HL-60 (cell line): ENCODE results near the gene NKAIN4.

Experiments
- GABPA ChIP-seq: IDR thresholded peaks from 2 replicates; pipeline ENCODE4 v1.6.1; 2012; ENCODE audit warnings: low read depth
- POLR2AphosphoS5 ChIP-seq: IDR thresholded peaks from 2 replicates; pipeline ENCODE4 v1.6.1; 2012; ENCODE audit warnings: low read depth
- TF ChIP-seq, protein P1 (sequence below): IDR thresholded peaks from one replicate; pipeline ENCODE4 v1.5.1; 2011; ENCODE audit warnings: low read length, control low read depth, inconsistent platforms; ENCODE audit not compliant: insufficient read depth
- TF ChIP-seq, protein P2 (sequence below): IDR thresholded peaks from 2 replicates; pipeline ENCODE4 v1.6.1; 2012; ENCODE audit warnings: low read depth; ENCODE audit not compliant: insufficient replicate concordance

DNA sequence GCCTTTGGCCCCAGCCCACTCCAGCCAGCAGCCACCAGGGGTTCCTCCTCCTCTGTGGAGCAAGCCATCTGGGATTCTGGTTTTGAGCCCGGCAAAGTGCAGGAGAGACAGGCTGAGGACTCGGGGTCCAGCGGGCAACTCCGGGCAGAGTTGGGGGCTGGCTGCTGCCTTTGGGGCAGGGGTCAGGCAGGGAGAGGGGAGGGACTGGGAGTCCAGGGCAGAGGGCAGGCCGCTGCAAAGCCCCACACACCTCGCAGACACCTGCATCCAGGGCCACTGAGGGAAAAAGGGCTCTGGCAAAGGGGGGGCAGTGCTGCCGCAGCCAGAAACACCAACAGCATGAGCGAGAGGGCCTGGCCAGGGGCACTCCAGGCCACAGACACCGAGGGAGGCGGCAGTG lies 9.8 kb downstream of the NKAIN4 start:
- TF ChIP-seq POLR2AphosphoS5 (no peak), GABPA (no peak)
- TF ChIP-seq, protein P1, sequence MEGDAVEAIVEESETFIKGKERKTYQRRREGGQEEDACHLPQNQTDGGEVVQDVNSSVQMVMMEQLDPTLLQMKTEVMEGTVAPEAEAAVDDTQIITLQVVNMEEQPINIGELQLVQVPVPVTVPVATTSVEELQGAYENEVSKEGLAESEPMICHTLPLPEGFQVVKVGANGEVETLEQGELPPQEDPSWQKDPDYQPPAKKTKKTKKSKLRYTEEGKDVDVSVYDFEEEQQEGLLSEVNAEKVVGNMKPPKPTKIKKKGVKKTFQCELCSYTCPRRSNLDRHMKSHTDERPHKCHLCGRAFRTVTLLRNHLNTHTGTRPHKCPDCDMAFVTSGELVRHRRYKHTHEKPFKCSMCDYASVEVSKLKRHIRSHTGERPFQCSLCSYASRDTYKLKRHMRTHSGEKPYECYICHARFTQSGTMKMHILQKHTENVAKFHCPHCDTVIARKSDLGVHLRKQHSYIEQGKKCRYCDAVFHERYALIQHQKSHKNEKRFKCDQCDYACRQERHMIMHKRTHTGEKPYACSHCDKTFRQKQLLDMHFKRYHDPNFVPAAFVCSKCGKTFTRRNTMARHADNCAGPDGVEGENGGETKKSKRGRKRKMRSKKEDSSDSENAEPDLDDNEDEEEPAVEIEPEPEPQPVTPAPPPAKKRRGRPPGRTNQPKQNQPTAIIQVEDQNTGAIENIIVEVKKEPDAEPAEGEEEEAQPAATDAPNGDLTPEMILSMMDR: no peak
- TF ChIP-seq, protein P2, sequence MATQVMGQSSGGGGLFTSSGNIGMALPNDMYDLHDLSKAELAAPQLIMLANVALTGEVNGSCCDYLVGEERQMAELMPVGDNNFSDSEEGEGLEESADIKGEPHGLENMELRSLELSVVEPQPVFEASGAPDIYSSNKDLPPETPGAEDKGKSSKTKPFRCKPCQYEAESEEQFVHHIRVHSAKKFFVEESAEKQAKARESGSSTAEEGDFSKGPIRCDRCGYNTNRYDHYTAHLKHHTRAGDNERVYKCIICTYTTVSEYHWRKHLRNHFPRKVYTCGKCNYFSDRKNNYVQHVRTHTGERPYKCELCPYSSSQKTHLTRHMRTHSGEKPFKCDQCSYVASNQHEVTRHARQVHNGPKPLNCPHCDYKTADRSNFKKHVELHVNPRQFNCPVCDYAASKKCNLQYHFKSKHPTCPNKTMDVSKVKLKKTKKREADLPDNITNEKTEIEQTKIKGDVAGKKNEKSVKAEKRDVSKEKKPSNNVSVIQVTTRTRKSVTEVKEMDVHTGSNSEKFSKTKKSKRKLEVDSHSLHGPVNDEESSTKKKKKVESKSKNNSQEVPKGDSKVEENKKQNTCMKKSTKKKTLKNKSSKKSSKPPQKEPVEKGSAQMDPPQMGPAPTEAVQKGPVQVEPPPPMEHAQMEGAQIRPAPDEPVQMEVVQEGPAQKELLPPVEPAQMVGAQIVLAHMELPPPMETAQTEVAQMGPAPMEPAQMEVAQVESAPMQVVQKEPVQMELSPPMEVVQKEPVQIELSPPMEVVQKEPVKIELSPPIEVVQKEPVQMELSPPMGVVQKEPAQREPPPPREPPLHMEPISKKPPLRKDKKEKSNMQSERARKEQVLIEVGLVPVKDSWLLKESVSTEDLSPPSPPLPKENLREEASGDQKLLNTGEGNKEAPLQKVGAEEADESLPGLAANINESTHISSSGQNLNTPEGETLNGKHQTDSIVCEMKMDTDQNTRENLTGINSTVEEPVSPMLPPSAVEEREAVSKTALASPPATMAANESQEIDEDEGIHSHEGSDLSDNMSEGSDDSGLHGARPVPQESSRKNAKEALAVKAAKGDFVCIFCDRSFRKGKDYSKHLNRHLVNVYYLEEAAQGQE: no peak
